OCI-LY3 (cell line): ENCODE data around the gene RNASE4.

Experiments used
- EZH2phosphoT487 ChIP-seq: fragments of 200-600 bp; shearing (Covaris generic); IDR thresholded peaks from 2 replicates; pipeline ENCODE4 v1.6.1; 2018; ENCODE audit warnings: antibody characterized with exemption, mixed run types, low read depth
- TF ChIP-seq, protein P1 (sequence below): fragments of 200-600, 300-600 bp; sonication (generic); IDR thresholded peaks from 2 replicates; pipeline ENCODE4 v1.5.1; 2014; ENCODE audit warnings: antibody characterized with exemption, low read length, low read depth

DNA sequence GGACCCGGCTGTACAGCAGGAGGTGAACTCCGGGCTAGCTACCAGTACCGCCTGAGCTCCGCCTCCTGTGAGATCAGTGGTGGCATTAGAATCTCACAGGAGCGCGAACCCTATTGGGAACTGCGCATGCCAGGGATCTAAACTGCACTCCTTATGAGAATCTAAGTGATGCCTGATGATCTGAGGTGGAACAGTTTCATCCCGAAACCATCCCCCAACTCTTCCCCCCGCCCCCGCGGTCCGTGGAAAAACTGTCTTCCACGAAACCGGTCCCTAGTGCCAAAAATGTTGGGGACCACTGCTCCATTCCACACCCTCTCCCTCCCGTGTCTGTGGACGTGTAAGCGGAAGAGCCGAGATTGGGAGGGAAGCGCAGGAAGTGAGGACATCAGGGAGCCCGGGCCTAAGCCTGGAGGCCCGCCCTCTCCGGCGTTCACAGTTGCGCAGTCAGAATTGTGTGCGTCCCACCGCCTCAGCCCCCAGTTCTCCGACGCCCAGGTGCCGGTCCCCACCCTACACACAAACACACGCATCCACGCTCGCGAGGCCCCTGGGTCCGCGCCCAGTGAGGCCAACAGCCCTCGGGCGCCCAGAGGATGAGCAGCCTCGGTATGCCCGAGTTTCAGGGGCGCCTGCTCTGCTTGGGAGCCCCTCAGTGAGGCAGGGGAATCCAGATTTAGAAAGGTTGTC is 1.8 kb upstream of the RNASE4 start:
- TF ChIP-seq, protein P1, sequence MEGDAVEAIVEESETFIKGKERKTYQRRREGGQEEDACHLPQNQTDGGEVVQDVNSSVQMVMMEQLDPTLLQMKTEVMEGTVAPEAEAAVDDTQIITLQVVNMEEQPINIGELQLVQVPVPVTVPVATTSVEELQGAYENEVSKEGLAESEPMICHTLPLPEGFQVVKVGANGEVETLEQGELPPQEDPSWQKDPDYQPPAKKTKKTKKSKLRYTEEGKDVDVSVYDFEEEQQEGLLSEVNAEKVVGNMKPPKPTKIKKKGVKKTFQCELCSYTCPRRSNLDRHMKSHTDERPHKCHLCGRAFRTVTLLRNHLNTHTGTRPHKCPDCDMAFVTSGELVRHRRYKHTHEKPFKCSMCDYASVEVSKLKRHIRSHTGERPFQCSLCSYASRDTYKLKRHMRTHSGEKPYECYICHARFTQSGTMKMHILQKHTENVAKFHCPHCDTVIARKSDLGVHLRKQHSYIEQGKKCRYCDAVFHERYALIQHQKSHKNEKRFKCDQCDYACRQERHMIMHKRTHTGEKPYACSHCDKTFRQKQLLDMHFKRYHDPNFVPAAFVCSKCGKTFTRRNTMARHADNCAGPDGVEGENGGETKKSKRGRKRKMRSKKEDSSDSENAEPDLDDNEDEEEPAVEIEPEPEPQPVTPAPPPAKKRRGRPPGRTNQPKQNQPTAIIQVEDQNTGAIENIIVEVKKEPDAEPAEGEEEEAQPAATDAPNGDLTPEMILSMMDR = no peak
- TF ChIP-seq EZH2phosphoT487 = no peak
